Mesenchymal stem cell (in vitro differentiated cells and primary cell): ENCODE measurements around the gene ZNF563. TPM values are rescaled to one million over a fixed set of nuclear protein-coding genes. Genes with fewer than 3 reads are reported as not detected.

Source experiments
- DNase-seq: peaks from one replicate; pipeline ENCODE4 v3.0.0-alpha.2; 2013
- H2AFZ ChIP-seq: one replicate; pipeline ENCODE4 v1.6.1; 2013; ENCODE audit warnings: low read depth, mild to moderate bottlenecking, control low read depth, inconsistent platforms, low read length, moderate library complexity
- H2AK5ac ChIP-seq: 2 replicates; pipeline ENCODE4 v1.6.1; 2013; ENCODE audit warnings: low read length, moderate library complexity, mild to moderate bottlenecking, inconsistent platforms; ENCODE audit not compliant: severe bottlenecking
- H2BK120ac ChIP-seq: one replicate; pipeline ENCODE4 v1.6.1; 2013; ENCODE audit warnings: low read depth, mild to moderate bottlenecking, inconsistent platforms, low read length, moderate library complexity
- H2BK12ac ChIP-seq, 2 experiments: one replicate each; pipeline ENCODE4 v1.6.1; 2013; ENCODE audit warnings: inconsistent platforms in 2 of 2, low read length in 2 of 2, mild to moderate bottlenecking in 2 of 2, moderate library complexity in 2 of 2, control low read depth in 1 of 2
- H2BK15ac ChIP-seq: one replicate; pipeline ENCODE4 v1.6.1; 2013; ENCODE audit warnings: mild to moderate bottlenecking, low read depth, inconsistent platforms; ENCODE audit not compliant: poor library complexity, severe bottlenecking
- H2BK5ac ChIP-seq: 2 replicates; pipeline ENCODE4 v1.6.1; 2013; ENCODE audit warnings: low read depth, mild to moderate bottlenecking, low read length, control low read depth, inconsistent platforms; ENCODE audit not compliant: poor library complexity, severe bottlenecking
- H3K14ac ChIP-seq, 2 experiments: one replicate each; pipeline ENCODE4 v1.6.1; 2013; ENCODE audit warnings: inconsistent platforms in 2 of 2, low read length in 2 of 2, control low read depth in 1 of 2, mild to moderate bottlenecking in 1 of 2, moderate library complexity in 1 of 2
- H3K18ac ChIP-seq, 2 experiments: one replicate each; pipeline ENCODE4 v1.6.1; 2013; ENCODE audit warnings: inconsistent platforms in 2 of 2, low read length in 2 of 2, control low read depth in 1 of 2, low read depth in 1 of 2, mild to moderate bottlenecking in 1 of 2
- H3K23ac ChIP-seq, 2 experiments: one replicate each; pipeline ENCODE4 v1.6.1; 2013; ENCODE audit warnings: inconsistent platforms in 2 of 2, low read length in 2 of 2, mild to moderate bottlenecking in 2 of 2, moderate library complexity in 2 of 2, control low read depth in 1 of 2
- H3K27ac ChIP-seq: 2 replicates; pipeline ENCODE4 v1.5.1; 2013; ENCODE audit warnings: mild to moderate bottlenecking, moderate library complexity, low read length, control low read depth, inconsistent platforms; ENCODE audit not compliant: poor library complexity, severe bottlenecking
- H3K27me3 ChIP-seq, 2 experiments: 2 replicates each; pipeline versions ENCODE4 v1.6.1 to v1.7.0; 2013; ENCODE audit warnings: low read length in 2 of 2, mild to moderate bottlenecking in 2 of 2, moderate library complexity in 2 of 2, control low read depth in 1 of 2, inconsistent platforms in 1 of 2; ENCODE audit not compliant: control insufficient read depth in 1 of 2, insufficient read depth in 1 of 2
- H3K36me3 ChIP-seq, 2 experiments: 2 replicates each; pipeline versions ENCODE4 v1.6.1 to v1.7.0; 2013; ENCODE audit warnings: low read length in 2 of 2, control low read depth in 1 of 2, inconsistent platforms in 1 of 2, low read depth in 1 of 2, mild to moderate bottlenecking in 1 of 2; ENCODE audit not compliant: insufficient read depth in 2 of 2, control insufficient read depth in 1 of 2
- H3K4ac ChIP-seq, 2 experiments: one replicate each; pipeline ENCODE4 v1.6.1; 2013; ENCODE audit warnings: inconsistent platforms in 2 of 2, low read length in 2 of 2, mild to moderate bottlenecking in 2 of 2, moderate library complexity in 2 of 2, control low read depth in 1 of 2, low read depth in 1 of 2
- H3K4me1 ChIP-seq: 2 replicates; pipeline ENCODE4 v1.6.1; 2013; ENCODE audit warnings: low read depth, low read length, control low read depth; ENCODE audit not compliant: control insufficient read depth, insufficient read depth
- H3K4me2 ChIP-seq: 2 replicates; pipeline ENCODE4 v1.6.1; 2013; ENCODE audit warnings: low read length, mild to moderate bottlenecking, inconsistent platforms; ENCODE audit not compliant: poor library complexity, severe bottlenecking
- H3K4me3 ChIP-seq, 2 experiments: 2 replicates each; pipeline versions ENCODE4 v1.5.1 to v1.7.0; 2013; ENCODE audit warnings: low read length in 2 of 2, mild to moderate bottlenecking in 2 of 2, control low read depth in 1 of 2, low read depth in 1 of 2; ENCODE audit not compliant: insufficient read depth in 1 of 2
- H3K79me1 ChIP-seq: replicated peaks from 2 replicates; pipeline ENCODE4 v1.6.1; 2013; ENCODE audit warnings: mild to moderate bottlenecking, control low read depth, low read length, inconsistent platforms; ENCODE audit not compliant: poor library complexity, severe bottlenecking
- H3K9ac ChIP-seq: 2 replicates; pipeline ENCODE4 v1.7.0; 2013; ENCODE audit warnings: mild to moderate bottlenecking, low read length, moderate library complexity
- H3K9me3 ChIP-seq: 2 replicates; pipeline ENCODE4 v1.7.0; 2013; ENCODE audit warnings: mild to moderate bottlenecking, low read length; ENCODE audit not compliant: control insufficient read depth
- H4K8ac ChIP-seq: one replicate; pipeline ENCODE4 v1.6.1; 2013; ENCODE audit warnings: inconsistent platforms, mild to moderate bottlenecking, low read length, moderate library complexity
- H4K91ac ChIP-seq: one replicate; pipeline ENCODE4 v1.6.1; 2013; ENCODE audit warnings: mild to moderate bottlenecking, low read length, inconsistent platforms
- WGBS: methylation state at CpG from one replicate; pipeline ENCODE4 v1.1.7; 2013; ENCODE audit warnings: mixed read lengths; 5-methylcytosine and 5-hydroxymethylcytosine counted together
- polyA plus RNA-seq, 2 experiments: library from polyadenylated mRNA; stranded (reverse); fragments of 200-250 nt; gene quantifications; one replicate each; pipeline ENCODE4 v1.2.3, GENCODE V29; 2013

Gene ZNF563
- polyA plus RNA-seq (2013, experiment 1 of 2): 0.86 TPM
- polyA plus RNA-seq (2013, experiment 2 of 2): 0.95 TPM

DNA sequence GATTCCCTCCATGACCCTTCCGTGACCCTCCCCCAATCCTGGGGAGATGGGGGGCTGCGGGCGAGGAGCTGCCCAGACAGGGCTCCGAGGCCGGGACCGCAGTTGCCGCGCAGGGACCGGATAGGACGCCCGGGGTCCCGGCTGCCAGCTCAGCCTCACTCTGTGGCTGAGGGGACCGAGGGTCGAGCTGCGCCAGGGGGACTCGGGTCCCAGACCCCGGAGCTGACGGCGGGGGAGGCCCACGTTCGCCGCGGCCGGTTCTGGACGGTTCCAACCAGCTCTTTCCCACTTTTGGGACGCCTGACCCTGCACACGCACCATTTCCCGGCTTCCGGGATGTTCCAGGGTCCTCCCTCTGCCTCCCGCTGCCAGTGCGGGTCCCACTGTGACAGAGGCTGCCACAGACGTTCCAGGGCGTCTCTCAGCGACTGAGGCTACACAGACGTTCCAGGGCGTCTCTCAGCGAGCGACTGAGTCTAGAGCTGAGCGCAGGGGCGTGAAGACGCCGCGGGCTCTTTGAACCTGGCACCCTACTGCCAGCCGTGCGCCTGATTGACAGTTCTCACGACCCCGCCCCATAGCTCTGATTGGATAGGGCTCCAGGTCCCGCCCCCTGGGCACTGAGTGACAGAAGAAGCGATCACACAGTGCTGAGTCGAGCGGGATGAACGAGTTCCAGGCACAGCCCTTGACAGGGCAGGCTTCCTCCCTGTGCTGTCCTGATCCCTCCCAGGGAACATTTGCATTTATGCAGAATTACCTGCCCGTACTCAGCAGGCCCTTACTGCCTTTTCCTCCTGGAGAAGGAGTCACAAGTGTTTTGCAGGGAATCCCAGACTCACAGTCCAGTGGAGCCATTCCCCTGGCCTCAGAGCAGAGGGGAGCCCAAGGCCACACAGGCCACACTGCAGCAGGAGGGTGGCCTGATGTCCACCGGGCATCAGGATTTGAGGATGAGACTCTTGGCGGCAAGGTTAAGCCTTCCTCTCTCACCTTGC is at the start of gene ZNF563:
Gene ZNF563 (minus strand): TSS at position 472 of the 998 bp plus-strand sequence. CDS start 151 bp downstream, at position 321.
- WGBS: 3% methylated on average over 52 of the region's 55 CpGs
- peak within 1 kb of the TSS; percentile 33 for H4K8ac ChIP-seq

GRCh38 chr19:12380444-12380737 is 47.0 kb upstream of the ZNF563 start:
- no peak overlapping the region for H3K4ac ChIP-seq
- no peaks in the 10 kb centered on the region for H3K79me1 ChIP-seq
- no peak overlapping the region for H2BK12ac ChIP-seq
- no peak overlapping the region for H2BK5ac ChIP-seq
- no peak overlapping the region for H2AK5ac ChIP-seq
- peaks cover 88% of the 10 kb centered on the region for H3K9me3 ChIP-seq
- H3K14ac ChIP-seq: no peak overlapping the region
- WGBS: 50% methylated on average over 2 of the region's 2 CpGs
- H3K4me3 ChIP-seq: peak overlapping the region in 1 of 2 experiments; percentile 51
- H3K18ac ChIP-seq: no peak overlapping the region
- no peak overlapping the region for H4K91ac ChIP-seq
- no peak overlapping the region for H3K9ac ChIP-seq
- H2AFZ ChIP-seq: no peak overlapping the region
- H3K27me3 ChIP-seq: no peaks in the 10 kb centered on the region
- no peak overlapping the region for H4K8ac ChIP-seq
- no peak overlapping the region for H2BK15ac ChIP-seq
- H3K4me1 ChIP-seq: no peaks in the 10 kb centered on the region
- peaks cover 0 to 35% of the 10 kb centered on the region in 2 experiments for H3K36me3 ChIP-seq
- DNase-seq: no peak
- no peak overlapping the region for H3K4me2 ChIP-seq
- no peak overlapping the region for H3K23ac ChIP-seq
- no peak overlapping the region for H2BK120ac ChIP-seq
- no peak overlapping the region for H3K27ac ChIP-seq

More for the DNA sequence above, at the start of gene ZNF563:
- H3K18ac ChIP-seq: peak within 1 kb of the TSS; percentile 78 to 79
- H2AK5ac ChIP-seq: no peak within 1 kb of the TSS
- peak within 1 kb of the TSS; percentile 91 for H3K9ac ChIP-seq
- DNase-seq: peak; percentile 91
- H3K4me3 ChIP-seq: peak within 1 kb of the TSS; percentile 61 to 83
- peak within 1 kb of the TSS in 1 of 2 experiments; percentile 49 for H3K14ac ChIP-seq
- H2BK120ac ChIP-seq: peak within 1 kb of the TSS; percentile 81
- no peak within 1 kb of the TSS for H2BK5ac ChIP-seq
- peak within 1 kb of the TSS; percentile 87 for H2AFZ ChIP-seq
- no peak within 1 kb of the TSS for H2BK12ac ChIP-seq
- peaks cover 2% of the 10 kb centered on the region for H3K4me1 ChIP-seq
- H4K91ac ChIP-seq: no peak within 1 kb of the TSS
- peak within 1 kb of the TSS in 1 of 2 experiments; percentile 77 for H3K23ac ChIP-seq
- no peaks in the 10 kb centered on the region for H3K27me3 ChIP-seq
- H3K4me2 ChIP-seq: peak within 1 kb of the TSS; percentile 73
- H3K9me3 ChIP-seq: no peaks in the 10 kb centered on the region
- no peaks in the 10 kb centered on the region for H3K79me1 ChIP-seq
- no peak within 1 kb of the TSS for H3K27ac ChIP-seq
- peaks cover 0 to 4% of the 10 kb centered on the region in 2 experiments for H3K36me3 ChIP-seq
- no peak within 1 kb of the TSS for H2BK15ac ChIP-seq
- peak within 1 kb of the TSS in 1 of 2 experiments; percentile 20 for H3K4ac ChIP-seq

- Histone ChIP-seq H3K79me1 (no peaks in the 10 kb centered on the region), H3K9ac (no peak overlapping the region), H3K36me3 (peaks cover 0 to 35% of the 10 kb centered on the region in 2 experiments), H3K4me2 (no peak overlapping the region), H4K8ac (no peak overlapping the region), H3K9me3 (peaks cover 89% of the 10 kb centered on the region), H4K91ac (no peak overlapping the region), H2BK120ac (no peak overlapping the region), H3K4me1 (no peaks in the 10 kb centered on the region), H2BK15ac (no peak overlapping the region), H2BK12ac (no peak overlapping the region), H2AK5ac (no peak overlapping the region), H3K4ac (no peak overlapping the region), H2AFZ (no peak overlapping the region), H3K18ac (no peak overlapping the region), H3K4me3 (peak overlapping the region in 1 of 2 experiments; percentile 51), H3K27ac (no peak overlapping the region), H3K27me3 (no peaks in the 10 kb centered on the region), H3K14ac (no peak overlapping the region), H3K23ac (no peak overlapping the region), H2BK5ac (no peak overlapping the region)
- DNase-seq: no peak
- WGBS: 97% methylated on average over 4 of the region's 5 CpGs
Measured at GRCh38 chr19:12379732-12380443, 46.5 kb upstream of the ZNF563 start.

DNA sequence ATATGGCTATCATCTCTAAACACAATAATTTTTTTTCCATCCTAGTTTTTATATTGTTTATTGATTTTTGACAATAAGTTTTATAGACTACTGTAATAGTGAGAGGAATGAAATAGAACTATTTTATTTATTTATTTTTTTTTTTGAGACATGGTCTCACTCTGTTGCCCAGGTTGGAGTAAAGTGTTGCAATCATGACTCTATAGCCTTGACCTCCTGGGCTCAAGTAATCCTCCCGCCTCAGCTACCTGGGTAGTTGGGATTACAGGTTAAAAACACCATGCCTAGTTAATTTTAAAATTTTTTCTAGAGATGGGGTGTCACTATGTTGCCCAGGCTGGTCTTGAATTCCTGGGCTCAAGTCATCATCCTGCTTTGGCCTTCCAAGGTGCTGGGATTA is 40.6 kb upstream of the ZNF563 start:
- Histone ChIP-seq H4K8ac (no peak overlapping the region), H3K27ac (no peak overlapping the region), H3K4me1 (no peaks in the 10 kb centered on the region), H3K9ac (no peak overlapping the region), H3K36me3 (no peaks in the 10 kb centered on the region), H3K4ac (no peak overlapping the region), H3K14ac (no peak overlapping the region), H3K79me1 (no peaks in the 10 kb centered on the region), H3K27me3 (no peaks in the 10 kb centered on the region), H3K4me2 (no peak overlapping the region), H2BK15ac (no peak overlapping the region), H3K18ac (no peak overlapping the region), H3K4me3 (no peak overlapping the region), H3K9me3 (peaks cover 66% of the 10 kb centered on the region), H2BK5ac (no peak overlapping the region), H4K91ac (no peak overlapping the region), H2AK5ac (no peak overlapping the region), H2AFZ (no peak overlapping the region), H2BK120ac (no peak overlapping the region), H2BK12ac (no peak overlapping the region), H3K23ac (no peak overlapping the region)
- 100% methylated on average over 1 of the region's 1 CpG for WGBS
- DNase-seq: no peak
